Activated CD8-positive, alpha-beta memory T cell treated with anti-CD3 and anti-CD28 coated beads for 4 hours (primary cell): ENCODE measurements around the gene BICDL2.

Experiments
- DNase-seq, 2 donors: peaks; one replicate each; pipeline ENCODE4 v3.0.0-alpha.2; 2020; ENCODE audit warnings: low read depth in 2 of 2

Gene BICDL2

DNA sequence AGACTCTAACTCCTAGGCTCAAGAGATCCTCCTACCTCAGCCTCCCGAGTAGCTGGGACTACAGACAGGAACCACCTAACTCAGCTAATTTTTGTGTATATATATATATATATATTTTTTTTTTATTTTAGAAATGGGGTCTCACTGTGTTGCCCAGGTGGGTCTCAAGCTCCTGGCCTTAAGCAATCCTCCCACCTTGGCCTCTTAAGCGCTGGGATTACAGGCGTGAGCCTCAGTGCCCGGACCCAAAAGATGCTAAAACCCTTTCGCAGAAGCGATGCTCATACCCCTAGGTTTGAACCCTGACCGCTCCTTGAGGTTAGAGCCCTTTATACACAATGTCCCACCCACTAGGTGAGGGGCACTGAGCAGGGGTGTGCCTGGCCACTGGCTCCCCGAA lies 26.2 kb downstream of the BICDL2 start:
- DNase-seq = no peak

DNA sequence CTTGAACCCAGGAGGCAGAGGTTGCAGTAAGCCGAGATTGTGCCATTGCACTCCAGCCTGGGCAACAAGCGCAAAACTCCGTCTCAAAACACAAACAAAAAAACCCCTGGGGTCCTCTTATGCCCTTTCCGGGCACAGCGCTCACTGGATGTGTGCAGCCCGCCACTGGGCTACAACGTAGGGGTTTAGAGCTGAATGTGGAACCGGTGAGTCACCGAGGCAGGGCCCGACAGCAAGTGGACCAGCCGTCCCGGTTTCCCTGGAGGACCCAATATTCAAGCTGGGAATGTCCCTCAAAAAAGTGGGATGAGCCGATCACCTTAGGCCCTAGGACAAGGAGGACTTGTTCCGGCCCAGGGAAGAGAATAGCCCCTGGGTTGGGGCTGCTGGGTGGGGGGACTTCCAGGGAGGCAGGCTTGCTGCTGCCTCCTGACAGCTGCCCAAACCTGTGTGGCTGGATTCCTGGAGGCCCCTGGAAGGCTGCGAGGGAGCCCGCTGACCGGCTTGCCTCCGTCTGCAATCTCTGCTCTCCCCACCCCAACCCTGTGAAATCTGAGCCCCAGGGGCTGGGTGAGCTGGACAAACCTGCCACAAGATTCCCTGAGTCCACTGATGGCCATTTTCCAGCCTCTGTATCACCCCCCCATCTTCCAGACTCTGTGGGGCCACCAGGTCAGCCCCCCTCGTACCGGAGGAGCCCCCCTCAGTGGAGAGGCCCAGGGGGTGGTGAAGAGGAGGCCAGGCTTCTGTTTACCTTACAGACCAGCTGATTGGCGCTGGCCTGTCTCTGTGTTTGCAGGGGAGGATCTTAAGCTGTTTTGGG lies 27.0 kb downstream of the BICDL2 start:
- no peak for DNase-seq

GRCh38 chr16:3008690-3009037 lies 28.1 kb downstream of the BICDL2 start:
- DNase-seq = no peak

DNA sequence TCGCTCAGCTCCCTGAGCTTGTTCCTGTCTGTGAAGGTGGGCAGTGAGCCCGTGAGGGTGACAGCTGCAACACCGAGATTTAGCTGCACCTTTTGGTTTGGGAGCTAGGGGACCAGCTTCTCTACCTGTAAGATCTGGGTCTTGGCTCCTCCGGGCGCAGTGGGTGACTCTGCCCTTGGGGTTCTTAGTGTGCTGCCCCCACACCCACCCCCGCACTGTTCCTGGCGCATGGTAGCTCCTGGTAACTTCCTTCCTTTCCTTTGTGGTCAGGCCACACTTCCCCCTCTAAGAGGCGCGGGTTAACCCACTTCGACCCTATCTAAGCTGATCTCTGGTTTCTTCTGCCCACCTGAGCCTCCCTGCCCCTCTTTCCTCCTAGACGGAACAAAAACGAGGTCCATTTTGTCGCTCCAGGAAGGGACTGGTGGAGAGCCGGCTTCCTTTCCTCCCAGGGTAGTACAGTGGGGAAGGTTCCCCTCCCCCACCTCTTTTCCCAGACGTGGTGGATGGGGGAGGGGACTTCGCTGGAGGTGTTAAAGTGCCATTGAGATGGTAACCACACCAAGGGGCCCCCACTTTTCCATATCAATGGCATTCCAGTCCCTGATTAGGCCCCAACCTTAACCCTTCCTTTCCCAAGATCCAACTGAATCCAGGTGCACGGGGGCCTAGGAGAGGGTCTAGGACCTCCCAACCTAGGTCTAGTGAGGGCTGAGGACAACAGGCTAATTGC lies 28.6 kb downstream of the BICDL2 start:
- DNase-seq = no peak

- DNase-seq = no peak
Measured at GRCh38 chr16:3007059-3007956, 29.4 kb downstream of the BICDL2 start.

GRCh38 chr16:3004781-3005284 lies 31.9 kb downstream of the BICDL2 start:
- DNase-seq = no peak

DNA sequence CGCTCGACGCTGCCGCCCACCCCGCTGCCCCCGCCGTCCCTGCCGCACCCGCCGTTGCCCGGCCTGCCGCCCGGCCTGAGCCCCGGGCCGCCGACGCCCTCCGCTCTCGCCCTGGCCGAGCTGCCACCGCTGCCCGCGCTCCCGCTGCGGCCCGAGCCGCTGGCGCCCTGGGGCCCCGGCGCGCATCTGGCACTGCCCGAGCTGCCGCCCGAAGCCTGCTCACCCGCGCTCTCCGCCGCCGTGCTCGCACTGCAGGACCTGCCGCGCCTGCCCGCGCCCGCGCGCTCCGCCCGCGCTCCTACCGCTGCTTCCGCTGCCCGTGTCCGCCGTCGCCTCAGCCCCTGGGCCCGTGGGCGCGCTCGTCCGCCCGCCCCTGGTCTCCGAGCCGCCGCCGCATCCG lies 32.4 kb downstream of the BICDL2 start:
- no peak for DNase-seq

GRCh38 chr16:3003582-3004270 lies 33.0 kb downstream of the BICDL2 start:
- DNase-seq = peak; percentile 88 to 95

DNA sequence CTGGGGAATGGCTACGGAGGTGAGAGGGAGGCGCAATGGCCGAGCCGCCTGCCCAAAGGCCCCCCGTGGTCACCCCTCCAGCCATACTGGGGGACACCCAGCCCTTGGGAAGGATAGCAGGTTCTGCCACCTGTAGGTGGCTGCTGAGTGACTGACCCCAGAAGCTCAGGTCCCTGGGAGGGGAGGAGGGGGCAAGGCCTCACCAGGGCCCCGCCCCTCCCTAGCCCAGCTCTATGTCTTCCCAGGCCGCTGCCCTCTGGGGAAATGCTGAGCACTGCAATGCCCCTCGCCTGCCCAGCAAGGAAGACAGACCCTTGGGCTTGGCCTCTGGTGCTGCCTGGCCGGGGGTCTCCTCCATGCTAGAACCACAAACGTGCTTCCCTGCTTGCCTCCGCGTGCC lies 35.4 kb downstream of the BICDL2 start:
- no peak for DNase-seq

- DNase-seq = no peak
Measured at GRCh38 chr16:3000540-3000939, 36.2 kb downstream of the BICDL2 start.

DNA sequence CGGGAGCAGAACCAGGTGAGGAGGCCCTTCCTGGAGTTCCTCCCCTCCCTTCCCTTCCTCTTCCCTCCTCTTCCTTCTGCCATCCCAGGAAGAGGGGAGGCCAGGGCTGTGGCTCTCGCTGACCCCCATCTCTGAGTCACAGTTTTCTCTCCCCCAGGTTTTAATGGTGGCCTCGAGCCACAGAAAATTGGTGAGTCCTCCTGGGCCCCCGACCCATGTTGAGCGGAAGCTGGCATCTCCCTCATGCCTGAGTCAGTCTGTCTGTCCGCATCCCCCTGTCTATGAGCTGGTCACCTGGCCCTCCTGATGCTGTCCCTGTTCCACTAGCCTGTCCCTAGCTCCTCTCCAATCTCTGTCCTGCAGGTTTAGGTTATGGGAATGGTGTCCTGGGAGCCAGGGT lies 36.8 kb downstream of the BICDL2 start:
- no peak for DNase-seq

DNA sequence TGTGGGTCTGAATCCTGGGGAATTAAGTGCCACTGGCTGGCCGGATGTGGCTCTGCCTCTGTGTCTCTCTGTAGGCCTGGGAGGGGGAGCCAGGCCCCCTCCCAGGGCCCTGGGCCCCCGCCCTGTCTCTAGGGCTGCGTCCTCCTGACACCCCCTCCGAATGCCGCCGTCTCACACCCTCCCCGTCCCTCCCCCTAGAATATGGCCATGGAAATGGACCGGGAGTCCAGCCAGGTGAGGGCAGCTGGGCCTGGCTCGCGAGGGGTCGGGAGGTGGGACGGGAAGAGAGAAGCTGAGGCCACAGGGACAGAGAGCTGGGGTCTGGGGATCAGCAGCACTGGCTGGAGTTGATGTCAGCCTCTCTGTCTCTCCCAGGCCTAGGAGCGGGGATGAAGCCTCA lies 40.4 kb downstream of the BICDL2 start:
- no peak for DNase-seq

DNA sequence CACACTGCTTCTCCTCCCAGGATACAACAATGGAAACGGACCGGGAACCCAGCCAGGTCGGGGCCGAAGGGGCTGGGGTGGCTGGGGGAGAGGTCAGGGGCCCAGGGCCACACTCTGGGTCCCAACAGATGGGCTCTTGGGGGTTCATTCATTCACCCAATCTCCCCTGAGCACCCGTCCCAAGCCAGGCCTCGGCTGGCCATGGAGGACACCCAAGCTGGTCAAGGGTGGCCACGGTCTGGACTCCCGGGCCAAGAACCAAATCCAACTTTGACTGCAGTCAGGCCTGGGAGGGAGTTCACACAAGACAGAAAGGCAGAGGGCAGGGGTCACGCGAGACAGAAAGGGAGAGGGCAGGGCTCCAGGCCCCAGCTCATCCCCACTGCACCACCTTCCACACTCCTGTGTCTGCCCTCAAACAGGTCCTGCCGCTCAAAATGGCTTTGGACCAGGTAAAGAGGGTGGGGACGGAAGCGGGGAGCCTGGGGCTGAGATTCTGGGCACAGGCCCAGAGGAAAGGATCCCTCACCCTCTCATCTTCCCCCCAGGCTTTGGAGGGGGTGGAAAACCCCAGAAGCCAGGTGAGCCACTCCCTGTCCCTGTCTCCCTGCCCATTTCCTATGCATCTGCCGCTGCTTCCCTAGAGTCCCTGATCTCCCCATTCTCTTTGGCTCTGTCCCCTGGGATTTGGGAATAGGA lies 44.2 kb downstream of the BICDL2 start:
- no peak for DNase-seq

GRCh38 chr16:2991566-2992261 lies 45.0 kb downstream of the BICDL2 start:
- no peak for DNase-seq

GRCh38 chr16:2990891-2991290 lies 45.9 kb downstream of the BICDL2 start:
- no peak for DNase-seq

DNA sequence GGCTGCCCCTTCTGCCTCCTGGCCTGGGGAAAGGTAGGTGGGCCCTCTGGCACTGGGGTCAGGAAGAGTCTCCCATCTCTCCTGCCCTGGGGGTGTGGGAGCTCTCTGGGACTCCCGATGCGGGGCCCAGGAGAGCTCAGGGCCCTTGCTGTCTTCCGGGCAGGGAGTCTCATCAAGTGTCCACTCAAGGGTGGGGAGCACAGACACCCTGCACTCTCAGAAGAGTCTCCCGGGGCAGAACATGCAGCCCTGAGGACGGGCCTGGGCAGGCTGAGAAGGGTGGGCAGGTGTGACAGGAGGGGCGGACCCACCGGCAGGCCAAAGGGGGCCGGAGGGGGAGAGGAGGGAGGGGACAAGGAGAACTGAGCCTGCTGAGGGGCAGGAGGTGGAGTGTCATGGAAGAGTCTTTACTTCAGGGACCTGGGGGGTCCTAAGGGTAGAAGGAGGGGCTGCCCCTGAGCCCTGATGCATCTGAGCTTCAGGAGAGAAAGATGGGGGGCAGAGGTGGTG lies 48.1 kb downstream of the BICDL2 start:
- DNase-seq = no peak

DNA sequence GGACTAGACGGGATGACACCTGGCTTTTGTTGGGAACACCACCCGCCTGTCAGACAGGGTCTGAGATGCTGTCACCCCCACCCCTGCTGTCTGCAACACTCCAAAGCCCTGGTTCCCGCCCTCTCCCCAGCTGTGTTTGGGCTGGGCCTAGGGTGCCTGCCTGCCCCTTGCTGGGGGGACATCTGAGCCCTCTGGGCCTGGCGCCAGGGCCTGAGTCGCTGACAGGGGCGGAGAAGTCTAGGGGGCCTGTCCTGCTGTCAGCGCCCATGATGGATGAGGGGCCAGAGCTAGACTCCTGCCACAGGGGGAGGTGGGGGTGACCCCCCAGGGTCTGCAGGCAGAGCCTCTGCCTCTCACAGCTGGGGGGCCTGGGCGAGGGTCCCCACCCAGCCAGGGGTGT lies 48.9 kb downstream of the BICDL2 start:
- DNase-seq = no peak

DNA sequence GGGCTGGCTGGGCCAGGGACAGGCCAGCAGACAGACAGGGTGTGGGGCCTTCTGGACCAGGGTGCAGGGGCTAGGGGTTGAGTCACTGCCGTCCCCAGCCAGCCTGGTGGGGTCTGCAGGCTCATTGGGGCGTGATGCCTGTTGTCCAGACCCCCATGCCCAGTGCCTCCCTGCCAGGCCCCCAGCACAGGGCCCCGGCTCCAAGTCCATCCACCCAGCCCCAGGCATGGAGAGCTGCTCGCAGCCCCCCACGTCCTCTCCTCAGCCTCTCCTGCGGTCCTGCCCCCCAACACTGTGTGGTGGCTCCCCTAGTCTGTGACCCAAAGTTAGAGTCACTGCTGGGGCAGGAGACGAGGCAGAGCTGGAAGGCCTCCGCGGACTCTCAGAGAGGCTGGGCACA lies 49.5 kb downstream of the BICDL2 start:
- no peak for DNase-seq

GRCh38 chr16:2986623-2987188 lies 50.0 kb downstream of the BICDL2 start:
- no peak for DNase-seq

DNA sequence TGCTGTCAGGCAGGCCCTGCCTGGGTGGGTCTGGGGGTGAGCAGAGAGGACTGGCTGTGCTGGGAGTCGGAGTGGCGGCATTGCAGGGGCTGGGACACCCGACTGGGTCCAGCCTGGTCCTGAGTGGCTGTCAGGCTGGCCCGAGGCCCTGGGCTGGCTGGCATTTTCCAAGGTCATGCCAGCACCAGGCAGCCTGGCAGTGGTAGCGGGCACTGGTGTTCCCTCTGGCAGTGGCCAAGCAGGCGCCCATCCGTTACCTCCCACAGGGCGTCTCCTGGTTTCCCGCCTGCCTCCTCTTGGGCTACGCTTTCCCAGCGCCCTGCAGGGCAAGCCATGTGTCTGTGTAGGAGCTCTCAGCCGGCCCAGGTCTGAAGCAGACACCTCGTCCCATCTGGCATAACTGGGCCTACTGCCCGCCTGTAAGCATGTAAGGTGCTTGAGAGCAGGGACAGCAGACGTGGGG lies 50.8 kb downstream of the BICDL2 start:
- no peak for DNase-seq
